HG03045 (cell line): Measurements from ENCODE around the gene C1orf56.
"Not testable (repeated sequence)": the region's sequence is repeated elsewhere in the genome, so short reads cannot be mapped to it uniquely, and the experiment has no call there.

Source experiments
- ATAC-seq: cut with Tn5 transposase; IDR thresholded peaks from one replicate; pipeline ENCODE4 v1.9.1; 2021; ENCODE audit warnings: mild to moderate bottlenecking, moderate library complexity; ENCODE audit not compliant: unreplicated experiment

Gene C1orf56

DNA sequence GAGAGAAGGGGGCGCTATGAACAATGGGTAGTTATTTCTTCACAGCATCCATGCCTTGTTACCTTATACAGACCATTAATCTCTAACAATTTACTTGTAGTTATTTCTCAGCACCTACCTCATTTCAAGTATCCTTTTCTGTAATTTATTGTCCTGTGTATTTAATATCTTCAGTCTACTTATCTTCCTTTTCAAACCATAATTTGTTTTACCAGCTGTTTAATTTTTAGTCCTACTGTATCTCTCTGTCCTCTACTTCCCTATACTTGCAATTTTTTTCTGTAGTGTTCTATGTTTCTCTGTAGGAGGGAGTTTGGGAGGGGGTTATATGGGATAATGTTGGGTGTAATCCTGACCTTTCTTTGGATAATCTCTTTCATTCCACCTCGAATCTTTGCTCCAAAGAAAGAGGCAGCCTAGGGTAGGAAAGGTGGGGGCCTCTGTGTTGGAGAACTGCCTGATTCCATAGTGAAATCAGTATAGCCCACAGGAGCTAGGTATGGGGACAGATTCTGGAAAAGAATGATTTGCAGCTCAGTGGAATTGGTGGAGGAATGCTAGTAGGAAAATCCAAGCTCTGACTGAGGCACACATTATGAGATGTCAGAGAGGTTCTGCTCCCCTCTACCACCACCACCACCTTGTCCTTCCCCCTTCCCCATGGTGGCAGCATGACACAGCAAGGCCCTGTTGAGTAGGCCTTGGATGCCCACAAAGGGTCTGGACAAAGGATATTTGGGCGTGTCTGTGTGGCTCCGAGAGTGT, 13.3 kb downstream of the C1orf56 start:
- ATAC-seq = no peak

DNA sequence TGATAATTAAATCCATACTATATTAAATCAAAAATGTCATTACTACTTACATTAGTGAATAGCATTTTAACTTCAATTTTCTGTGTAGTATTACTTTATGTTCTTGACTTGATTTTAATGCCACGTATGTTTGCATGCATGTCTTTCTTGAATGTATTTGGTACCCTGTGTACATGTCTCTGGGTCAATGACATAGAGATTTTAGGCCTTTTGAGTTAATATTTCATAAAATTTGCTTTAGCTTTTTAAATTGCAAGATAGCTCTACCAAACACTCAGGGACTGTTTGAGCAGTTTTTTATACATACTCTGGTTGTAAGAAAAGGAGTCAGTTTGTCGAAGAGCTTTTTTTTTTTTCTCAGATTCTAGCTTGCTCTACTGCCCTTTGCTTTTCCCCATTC, 14.2 kb downstream of the C1orf56 start:
- ATAC-seq = no peak

DNA sequence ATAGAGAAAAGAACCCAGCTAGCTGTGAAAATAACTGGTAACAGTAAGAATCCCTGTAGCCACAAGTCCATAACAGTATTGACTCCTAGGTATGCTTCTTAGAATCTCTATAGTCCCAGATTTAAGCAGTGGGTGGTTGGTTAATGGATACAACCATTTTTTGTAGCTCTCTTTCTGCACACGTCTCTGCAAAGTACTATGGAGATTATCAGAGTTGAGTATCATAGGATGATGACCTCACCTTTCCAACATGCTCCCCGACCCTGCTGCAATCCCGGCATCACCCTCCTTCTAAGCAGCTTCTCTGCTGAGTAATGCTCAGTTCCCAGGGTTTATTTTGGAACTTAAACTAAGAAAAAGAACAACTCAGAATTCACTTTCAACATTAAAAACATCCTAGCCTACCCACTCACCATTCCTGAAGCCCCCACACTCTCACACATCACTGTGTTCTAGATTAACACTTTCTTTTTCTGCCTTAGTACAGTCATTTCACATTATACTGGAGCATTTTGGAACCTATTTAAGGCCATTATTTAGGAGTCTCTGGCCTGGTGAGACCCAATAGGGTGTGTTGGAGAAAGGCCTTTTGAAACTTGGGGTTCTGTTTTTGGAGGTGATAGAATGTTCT, 15.3 kb downstream of the C1orf56 start:
- ATAC-seq = no peak

DNA sequence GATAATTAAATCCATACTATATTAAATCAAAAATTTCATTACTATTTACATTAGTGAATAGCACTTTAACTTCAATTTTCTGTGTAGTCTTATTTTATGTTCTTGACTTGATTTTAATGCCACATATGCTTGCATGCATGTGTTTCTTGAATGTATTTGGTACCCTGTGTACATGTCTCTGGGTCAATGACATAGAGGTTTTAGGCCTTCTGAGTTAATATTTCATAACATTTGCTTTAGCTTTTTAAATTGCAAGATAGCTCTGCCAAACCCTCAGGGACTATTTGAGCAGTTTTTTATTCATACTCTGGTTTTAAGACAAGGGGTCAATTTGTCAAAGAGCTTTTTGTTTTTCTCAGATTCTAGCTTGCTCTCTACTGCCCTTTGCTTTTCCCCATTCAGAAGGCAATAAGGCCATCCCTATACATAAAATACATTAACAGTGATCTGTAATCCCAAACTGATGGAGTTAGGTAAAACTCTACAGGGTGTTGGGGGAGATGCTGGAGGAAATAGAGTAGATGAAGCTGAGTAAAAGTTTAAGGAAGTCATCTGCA, 17.6 kb downstream of the C1orf56 start:
- ATAC-seq = no peak

DNA sequence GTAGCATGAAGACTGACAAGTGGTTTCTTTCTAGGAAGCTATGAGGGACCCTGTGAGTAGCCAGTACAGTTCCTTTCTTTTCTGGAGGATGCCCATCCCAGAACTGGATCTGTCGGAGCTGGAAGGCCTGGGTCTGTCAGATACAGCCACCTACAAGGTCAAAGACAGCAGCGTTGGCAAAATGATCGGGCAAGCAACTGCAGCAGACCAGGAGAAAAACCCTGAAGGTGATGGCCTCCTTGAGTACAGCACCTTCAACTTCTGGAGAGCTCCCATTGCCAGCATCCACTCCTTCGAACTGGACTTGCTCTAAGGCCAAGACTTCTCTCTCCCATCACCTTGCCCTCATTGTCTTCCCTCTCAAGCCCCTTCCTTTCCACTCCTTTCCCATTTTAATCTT, 19.6 kb downstream of the C1orf56 start:
- ATAC-seq = no peak

DNA sequence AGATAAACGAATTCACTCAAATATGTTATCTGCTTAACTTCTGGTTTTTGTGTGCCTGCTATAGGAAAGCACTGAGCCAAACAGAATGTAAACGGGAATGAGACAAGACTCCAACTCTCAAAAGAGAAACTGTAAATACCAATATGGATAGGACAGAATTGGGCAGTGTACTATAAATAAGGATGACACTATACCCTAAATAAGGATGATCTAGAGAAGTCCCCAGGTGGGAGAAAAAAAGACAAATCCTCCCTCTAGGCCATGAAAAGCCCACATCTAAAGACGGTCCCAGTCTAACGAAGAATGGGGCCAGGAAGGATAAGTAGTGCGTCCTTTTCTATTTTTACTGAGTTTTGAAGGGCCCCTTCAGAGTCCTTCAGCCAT, 21.5 kb downstream of the C1orf56 start:
- ATAC-seq = no peak

DNA sequence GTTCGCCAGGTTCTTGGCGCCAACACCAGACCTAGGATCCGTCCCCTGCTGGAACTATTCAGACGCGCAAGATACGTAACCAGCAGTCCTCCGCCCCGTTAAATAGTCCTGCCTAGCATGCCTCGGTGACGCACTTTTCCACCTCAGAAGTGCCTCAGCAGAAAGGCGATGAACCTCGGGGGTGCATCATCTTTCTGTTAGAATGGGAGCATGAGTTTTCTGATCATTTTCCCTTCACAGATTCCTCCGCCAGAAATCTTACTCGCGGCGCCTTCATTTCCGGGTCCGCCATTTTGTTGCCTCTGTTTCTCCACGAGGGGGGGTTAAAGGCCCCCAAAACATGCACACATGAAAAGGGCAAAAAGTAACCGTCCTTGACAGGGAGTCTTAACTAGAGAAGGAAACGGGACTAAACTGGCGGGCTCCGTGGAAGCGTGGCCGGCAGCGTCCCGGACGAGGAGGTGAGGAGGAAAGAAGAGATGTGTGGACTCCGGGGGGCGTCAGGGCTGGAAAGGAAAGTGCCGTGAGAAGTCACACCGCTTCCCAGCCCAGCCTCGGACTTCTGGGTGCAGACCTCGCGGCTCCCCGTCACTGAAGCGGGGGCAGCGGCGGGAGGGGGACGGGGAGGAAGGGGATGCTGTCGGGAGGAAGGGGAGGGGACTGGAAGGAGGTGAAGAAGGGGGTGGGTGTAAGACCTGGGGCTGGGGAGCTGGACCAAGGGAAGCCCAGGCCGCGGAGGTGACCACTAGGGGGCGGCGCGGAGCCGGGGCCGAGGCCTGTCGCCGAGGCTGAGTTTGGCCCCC, 23.1 kb downstream of the C1orf56 start, which contains the start of gene GABPB2:
GABPB2 (plus strand) TSS at position 288 of the 803 bp plus-strand sequence. CDS start 17,429 bp downstream, outside the sequence.
- peak; percentile 71 for ATAC-seq

DNA sequence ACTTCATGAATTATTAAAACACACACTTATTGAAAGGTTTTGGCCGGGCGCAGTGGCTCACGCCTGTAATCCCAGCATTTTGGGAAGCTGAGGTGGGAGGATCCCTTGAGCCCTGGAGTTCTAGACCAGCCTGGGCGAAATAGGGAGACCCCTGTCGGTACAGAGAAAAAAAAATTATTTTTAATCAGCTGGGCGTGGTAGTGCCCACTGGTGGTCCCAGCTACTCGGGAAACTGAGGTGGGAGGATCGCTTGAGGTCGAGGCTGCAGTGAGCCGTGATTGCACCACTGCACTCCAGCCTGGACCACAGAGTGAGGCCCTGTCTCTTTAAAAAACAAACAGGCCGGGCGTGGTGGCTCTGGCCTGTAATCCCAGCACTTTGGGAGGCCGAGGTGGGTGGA, 24.7 kb downstream of the C1orf56 start:
- no peak for ATAC-seq

DNA sequence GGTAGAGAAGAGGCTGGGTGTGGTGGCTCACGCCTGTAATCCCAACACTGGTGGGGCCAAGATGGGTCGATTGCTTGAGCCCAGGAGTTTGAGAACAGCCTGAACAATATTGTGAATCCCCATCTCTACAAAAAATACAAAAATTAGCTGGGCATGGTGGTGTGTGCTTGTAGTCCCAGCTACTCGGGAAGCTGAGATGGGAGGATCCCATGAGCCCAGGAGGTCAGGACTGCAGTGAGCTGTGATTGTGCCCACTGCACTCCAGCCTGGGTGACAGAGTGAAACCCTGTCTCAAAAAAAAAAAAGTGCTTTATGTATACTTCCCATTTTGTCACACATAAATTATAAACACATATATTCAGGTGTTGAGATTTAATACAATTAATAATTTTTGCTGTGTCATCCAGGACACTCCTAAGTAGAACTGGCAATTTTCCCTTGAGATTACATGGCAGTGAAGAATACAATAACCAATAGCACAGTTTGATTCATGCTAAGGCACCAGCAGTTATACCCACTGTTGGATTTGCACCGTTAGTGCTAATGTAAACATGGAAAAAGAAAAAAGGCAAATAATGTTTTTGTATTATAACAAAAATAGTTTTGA, 38.5 kb downstream of the C1orf56 start:
- ATAC-seq = no peak

DNA sequence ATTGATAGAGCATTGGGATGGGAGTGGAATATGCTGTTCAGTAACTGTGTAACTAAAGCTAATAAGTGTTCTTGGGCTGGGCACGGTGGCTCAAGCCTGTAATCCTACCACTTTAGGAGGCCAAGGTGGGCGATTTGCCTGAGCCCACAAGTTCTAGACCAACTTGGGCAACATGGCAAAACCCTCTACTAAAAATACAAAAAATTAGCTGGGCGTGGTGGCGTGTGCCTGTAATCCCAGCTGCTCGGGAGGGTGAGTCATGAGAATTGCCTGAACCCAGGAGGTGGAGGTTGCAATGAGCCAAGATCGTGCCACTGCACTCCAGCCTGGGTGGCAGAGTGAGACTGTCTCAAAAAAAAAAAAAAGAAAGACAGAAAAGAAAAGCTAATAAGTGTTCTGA, 49.9 kb downstream of the C1orf56 start:
- ATAC-seq = not testable (repeated sequence)

DNA sequence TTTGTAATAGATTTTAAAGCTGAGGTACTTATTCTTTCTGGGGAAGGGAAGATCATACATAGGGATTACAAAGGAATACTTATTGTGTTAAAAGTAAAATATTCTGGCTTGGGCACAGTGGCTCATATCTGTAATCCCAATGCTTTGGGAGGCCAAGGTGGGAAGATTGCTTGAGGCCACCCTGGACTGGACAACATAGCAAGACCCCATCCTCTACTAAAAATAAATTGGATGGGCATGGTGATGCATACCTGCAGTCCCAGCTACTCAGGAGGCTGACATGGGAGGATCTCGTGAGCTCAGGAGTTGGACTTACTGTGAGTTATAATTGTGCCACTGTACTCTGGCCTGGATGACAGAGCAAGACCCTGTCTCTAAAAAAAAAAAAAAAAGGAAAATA, 50.6 kb downstream of the C1orf56 start:
- no peak for ATAC-seq
